Mesendoderm (in vitro differentiated cells): ENCODE measurements around the gene ACACB.

Source experiments
- DNase-seq: peaks from one replicate; pipeline ENCODE4 v3.0.0; 2013
- H2AK5ac ChIP-seq: 2 replicates; pipeline ENCODE4 v1.6.1; 2013; ENCODE audit warnings: low read length, inconsistent platforms
- H2BK120ac ChIP-seq: 2 replicates; pipeline ENCODE4 v1.6.1; 2013; ENCODE audit warnings: low read depth, mild to moderate bottlenecking, low read length, moderate library complexity, mixed read lengths
- H2BK15ac ChIP-seq: replicated peaks from 2 replicates; pipeline ENCODE4 v1.6.1; 2013; ENCODE audit warnings: low read depth, mild to moderate bottlenecking, moderate library complexity
- H2BK5ac ChIP-seq: 2 replicates; pipeline ENCODE4 v1.6.1; 2013; ENCODE audit warnings: low read length, inconsistent platforms
- H3K18ac ChIP-seq: 2 replicates; pipeline ENCODE4 v1.6.1; 2013; ENCODE audit warnings: mild to moderate bottlenecking, low read length, mixed read lengths
- H3K23ac ChIP-seq: one replicate; pipeline ENCODE4 v1.6.1; 2013; ENCODE audit warnings: low read length
- H3K27ac ChIP-seq: 2 replicates; pipeline ENCODE4 v1.5.1; 2013; ENCODE audit warnings: low read depth, mild to moderate bottlenecking, inconsistent platforms, low read length, moderate library complexity
- H3K27me3 ChIP-seq: 2 replicates; pipeline ENCODE4 v1.6.1; 2013; ENCODE audit warnings: low read length, control low read depth, mild to moderate bottlenecking, inconsistent platforms; ENCODE audit not compliant: insufficient read depth, poor library complexity
- H3K36me3 ChIP-seq: 2 replicates; pipeline ENCODE4 v1.6.1; 2013; ENCODE audit warnings: low read length, inconsistent platforms; ENCODE audit not compliant: control insufficient read depth, insufficient read depth
- H3K4ac ChIP-seq: one replicate; pipeline ENCODE4 v1.6.1; 2013; ENCODE audit warnings: low read depth, mild to moderate bottlenecking, low read length, moderate library complexity
- H3K4me1 ChIP-seq: 2 replicates; pipeline ENCODE4 v1.6.1; 2013; ENCODE audit warnings: low read depth, low read length, inconsistent platforms; ENCODE audit not compliant: control insufficient read depth
- H3K4me2 ChIP-seq: 2 replicates; pipeline ENCODE4 v1.6.1; 2013; ENCODE audit warnings: low read length
- H3K4me3 ChIP-seq: 2 replicates; pipeline ENCODE4 v1.5.1; 2013; ENCODE audit warnings: mild to moderate bottlenecking, low read length
- H3K56ac ChIP-seq: one replicate; pipeline ENCODE4 v1.6.1; 2013; ENCODE audit warnings: low read length
- H3K79me1 ChIP-seq: 2 replicates; pipeline ENCODE4 v1.6.1; 2013; ENCODE audit warnings: low read length, inconsistent platforms
- H3K79me2 ChIP-seq: 2 replicates; pipeline ENCODE4 v1.6.1; 2013; ENCODE audit warnings: mild to moderate bottlenecking, low read length; ENCODE audit not compliant: control insufficient read depth, insufficient read depth
- H3K9ac ChIP-seq: 2 replicates; pipeline ENCODE4 v1.6.1; 2013; ENCODE audit warnings: low read length, inconsistent platforms
- H4K5ac ChIP-seq: one replicate; pipeline ENCODE4 v1.6.1; 2013; ENCODE audit warnings: low read length
- H4K8ac ChIP-seq: one replicate; pipeline ENCODE4 v1.6.1; 2013; ENCODE audit warnings: low read depth, mild to moderate bottlenecking, control low read depth, low read length, moderate library complexity
- WGBS: extraction: QIAGEN DNeasy Blood & Tissue Kit; methylation state at CpG from one replicate; pipeline ENCODE4 v1.1.7; 2013; ENCODE audit warnings: low lambda C conversion rate, missing lambda C conversion rate; ENCODE audit not compliant: insufficient coverage; ENCODE audit errors: extremely low coverage; 5-methylcytosine and 5-hydroxymethylcytosine counted together

ACACB gene

DNA sequence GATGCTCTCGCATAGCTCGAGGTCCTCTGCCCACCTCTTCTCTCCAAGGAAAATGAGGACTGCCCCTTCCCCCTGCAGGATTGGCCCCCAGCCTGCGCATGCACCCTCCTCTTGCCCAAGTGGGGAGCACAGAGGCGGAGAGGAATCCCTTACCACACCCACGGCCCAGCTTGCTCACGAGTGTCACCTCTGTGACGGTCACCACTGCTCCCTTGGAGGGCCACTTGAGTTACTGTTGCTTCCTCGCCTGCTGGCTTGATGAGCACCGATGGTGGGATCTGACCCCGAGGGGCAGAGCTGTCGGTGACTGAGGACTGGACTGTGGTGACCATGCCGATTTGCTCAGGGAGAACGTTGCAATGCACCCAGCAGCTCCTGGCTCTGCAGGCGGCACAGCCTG is 151.0 kb downstream of the ACACB start:
- H3K36me3 ChIP-seq, result no peaks in the 10 kb centered on the region
- no peaks in the 10 kb centered on the region for H3K27me3 ChIP-seq
- no peak overlapping the region for H3K56ac ChIP-seq
- no peak overlapping the region for H3K18ac ChIP-seq
- H2BK120ac ChIP-seq, result no peak overlapping the region
- no peak overlapping the region for H2AK5ac ChIP-seq
- no CpG with 5 or more reads among the region's 14 CpGs for WGBS
- H3K27ac ChIP-seq, result no peak overlapping the region
- H3K79me1 ChIP-seq, result no peaks in the 10 kb centered on the region
- no peak overlapping the region for H2BK5ac ChIP-seq
- H3K4me1 ChIP-seq, result no peaks in the 10 kb centered on the region
- no peak overlapping the region for H2BK15ac ChIP-seq
- H3K79me2 ChIP-seq, result no peaks in the 10 kb centered on the region
- H3K4me3 ChIP-seq, result no peak overlapping the region
- no peak overlapping the region for H3K4me2 ChIP-seq
- no peak overlapping the region for H3K23ac ChIP-seq
- H3K9ac ChIP-seq, result no peak overlapping the region
- no peak overlapping the region for H3K4ac ChIP-seq
- H4K8ac ChIP-seq, result no peak overlapping the region
- H4K5ac ChIP-seq, result no peak overlapping the region
- DNase-seq, result no peak

DNA sequence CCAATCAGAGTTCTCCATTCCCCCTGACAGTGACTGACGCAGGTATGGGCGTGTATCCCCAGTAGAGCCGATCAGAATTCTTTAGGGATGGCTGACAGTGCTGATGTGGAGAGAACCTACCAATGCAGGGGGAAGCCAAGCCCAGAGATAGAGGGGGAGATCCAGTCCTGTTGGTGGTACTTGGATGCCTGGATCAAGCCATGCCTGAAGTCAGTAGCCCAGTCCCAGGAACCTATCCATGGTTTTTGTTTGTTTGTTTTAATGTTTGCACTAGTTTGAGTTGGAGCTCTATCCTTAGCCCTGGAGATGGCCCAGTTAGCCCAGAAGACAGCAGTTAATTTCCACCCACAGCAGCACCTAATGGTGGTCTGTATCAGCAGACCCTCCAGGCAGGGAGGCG is 152.5 kb downstream of the ACACB start:
- Histone ChIP-seq H4K5ac (no peak overlapping the region), H3K79me2 (no peaks in the 10 kb centered on the region), H4K8ac (no peak overlapping the region), H3K4me1 (no peaks in the 10 kb centered on the region), H3K23ac (no peak overlapping the region), H2BK120ac (no peak overlapping the region), H3K36me3 (no peaks in the 10 kb centered on the region), H3K79me1 (no peaks in the 10 kb centered on the region), H3K56ac (no peak overlapping the region), H3K4ac (no peak overlapping the region), H2BK15ac (no peak overlapping the region), H3K27me3 (no peaks in the 10 kb centered on the region), H3K9ac (no peak overlapping the region), H3K4me3 (no peak overlapping the region), H2BK5ac (no peak overlapping the region), H3K27ac (no peak overlapping the region), H2AK5ac (no peak overlapping the region), H3K4me2 (no peak overlapping the region), H3K18ac (no peak overlapping the region)
- WGBS, result no CpG with 5 or more reads among the region's 4 CpGs
- DNase-seq, result no peak

DNA sequence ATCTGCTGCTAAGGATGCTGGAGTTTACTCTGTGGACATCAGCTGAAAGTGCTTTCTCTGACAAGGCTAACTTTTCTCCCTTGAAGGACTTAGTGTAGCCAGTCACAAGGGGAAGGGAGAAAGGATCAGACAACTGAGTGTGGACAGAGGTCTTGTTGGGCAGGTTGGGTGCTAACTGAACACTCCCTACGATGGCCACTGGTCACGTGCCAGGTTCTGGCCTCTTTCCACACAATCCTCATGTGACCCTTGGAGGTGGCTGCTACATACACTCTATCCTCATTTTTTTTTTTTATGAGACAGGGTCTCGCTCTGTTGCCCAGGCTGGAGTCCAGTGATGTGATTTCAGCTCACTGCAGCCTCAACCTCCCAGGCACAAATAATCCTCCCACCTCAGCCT is 153.0 kb downstream of the ACACB start:
- Histone ChIP-seq H3K79me1 (no peaks in the 10 kb centered on the region), H2BK120ac (no peak overlapping the region), H3K36me3 (no peaks in the 10 kb centered on the region), H3K4me1 (no peaks in the 10 kb centered on the region), H2BK15ac (no peak overlapping the region), H3K27ac (no peak overlapping the region), H4K8ac (no peak overlapping the region), H3K79me2 (no peaks in the 10 kb centered on the region), H3K4ac (no peak overlapping the region), H4K5ac (no peak overlapping the region), H3K23ac (no peak overlapping the region), H3K56ac (no peak overlapping the region), H2AK5ac (no peak overlapping the region), H2BK5ac (no peak overlapping the region), H3K18ac (no peak overlapping the region), H3K27me3 (no peaks in the 10 kb centered on the region), H3K9ac (no peak overlapping the region), H3K4me3 (no peak overlapping the region), H3K4me2 (no peak overlapping the region)
- no peak for DNase-seq
- no CpG with 5 or more reads among the region's 3 CpGs for WGBS

DNA sequence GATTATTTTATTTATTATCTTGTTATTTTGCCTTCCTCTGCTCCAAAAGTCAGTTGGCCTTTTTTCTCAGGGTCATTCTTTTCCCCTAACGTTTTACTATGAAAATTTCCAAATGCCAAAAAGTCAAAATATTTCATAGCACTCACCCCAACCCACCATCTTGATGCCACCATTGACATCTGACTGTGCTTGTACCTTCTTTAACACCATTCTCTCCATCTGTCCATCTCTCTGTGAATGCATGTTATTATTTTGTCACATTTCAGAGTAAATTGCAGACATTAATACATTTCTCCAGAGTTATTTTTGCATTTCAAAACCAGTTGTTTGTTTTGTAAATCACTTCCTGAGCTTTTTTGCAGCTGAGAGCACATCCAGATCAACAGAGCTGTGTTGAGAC is 154.1 kb downstream of the ACACB start:
- Histone ChIP-seq H4K5ac (no peak overlapping the region), H3K4me2 (no peak overlapping the region), H3K4me1 (no peaks in the 10 kb centered on the region), H2BK5ac (no peak overlapping the region), H4K8ac (no peak overlapping the region), H3K79me1 (no peaks in the 10 kb centered on the region), H3K9ac (no peak overlapping the region), H3K18ac (no peak overlapping the region), H3K27ac (no peak overlapping the region), H3K27me3 (no peaks in the 10 kb centered on the region), H2BK120ac (no peak overlapping the region), H3K56ac (no peak overlapping the region), H3K23ac (no peak overlapping the region), H3K79me2 (no peaks in the 10 kb centered on the region), H3K36me3 (no peaks in the 10 kb centered on the region), H3K4ac (no peak overlapping the region), H2BK15ac (no peak overlapping the region), H3K4me3 (no peak overlapping the region), H2AK5ac (no peak overlapping the region)
- WGBS, result no CpG with 5 or more reads among the region's 1 CpG
- no peak for DNase-seq

DNA sequence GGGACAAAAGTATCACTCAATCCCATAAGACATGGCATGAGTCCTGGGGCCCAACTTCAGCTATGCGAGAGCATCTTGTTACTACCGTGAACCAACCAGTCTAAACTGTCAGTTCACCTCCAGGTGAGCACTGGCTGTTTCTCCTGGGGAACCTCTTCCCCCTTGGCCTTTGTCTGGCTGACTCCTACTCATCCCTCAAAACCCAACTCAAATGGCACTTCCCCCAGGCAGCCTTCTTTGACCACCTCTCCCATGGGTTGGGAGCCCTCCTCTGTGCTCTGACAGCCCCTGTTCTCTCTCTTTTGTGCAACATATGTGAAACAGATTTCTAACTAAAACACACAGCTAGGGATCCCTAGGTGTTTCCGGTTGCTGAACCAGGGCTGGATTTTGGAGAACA is 155.0 kb downstream of the ACACB start:
- Histone ChIP-seq H3K56ac (no peak overlapping the region), H3K4me2 (no peak overlapping the region), H4K5ac (no peak overlapping the region), H3K36me3 (no peaks in the 10 kb centered on the region), H3K27ac (no peak overlapping the region), H3K23ac (no peak overlapping the region), H3K4ac (no peak overlapping the region), H3K4me1 (no peaks in the 10 kb centered on the region), H2BK120ac (no peak overlapping the region), H3K4me3 (no peak overlapping the region), H2BK5ac (no peak overlapping the region), H3K18ac (no peak overlapping the region), H3K79me1 (no peaks in the 10 kb centered on the region), H3K79me2 (no peaks in the 10 kb centered on the region), H3K27me3 (no peaks in the 10 kb centered on the region), H2AK5ac (no peak overlapping the region), H2BK15ac (no peak overlapping the region), H3K9ac (no peak overlapping the region), H4K8ac (no peak overlapping the region)
- DNase-seq, result no peak
- WGBS, result no CpG with 5 or more reads among the region's 3 CpGs

DNA sequence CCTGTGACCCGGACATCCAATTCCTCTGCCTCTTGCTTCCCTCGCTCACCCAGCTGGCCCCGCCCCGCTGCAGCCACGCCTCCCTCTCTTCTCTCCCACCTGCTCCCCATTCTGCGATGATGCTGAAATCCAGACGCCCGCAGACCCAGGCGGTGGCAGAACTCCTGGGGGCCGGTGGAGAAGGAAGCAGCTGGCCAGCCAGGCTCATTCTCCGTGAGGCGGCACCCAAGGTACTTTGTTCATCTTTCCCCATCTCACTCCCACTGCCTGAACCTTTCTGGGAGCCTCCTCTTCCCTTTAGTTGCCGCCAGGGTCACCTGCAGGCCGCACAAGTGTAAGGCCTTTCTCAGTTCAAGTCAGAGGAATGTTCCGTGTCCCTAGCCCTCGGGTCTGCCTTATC is 157.0 kb downstream of the ACACB start:
- DNase-seq, result peak; percentile 46
- no peak overlapping the region for H2AK5ac ChIP-seq

More for the DNA sequence above, 157.0 kb downstream of the ACACB start:
- H3K36me3 ChIP-seq, result no peaks in the 10 kb centered on the region
- H3K4me3 ChIP-seq, result no peak overlapping the region
- H3K4me1 ChIP-seq, result no peaks in the 10 kb centered on the region
- H2BK5ac ChIP-seq, result no peak overlapping the region
- no CpG with 5 or more reads among the region's 16 CpGs for WGBS
- no peak overlapping the region for H3K9ac ChIP-seq
- H3K79me2 ChIP-seq, result no peaks in the 10 kb centered on the region
- no peaks in the 10 kb centered on the region for H3K27me3 ChIP-seq
- no peak overlapping the region for H3K4ac ChIP-seq
- H2BK120ac ChIP-seq, result no peak overlapping the region
- no peak overlapping the region for H3K27ac ChIP-seq
- H2BK15ac ChIP-seq, result no peak overlapping the region
- H3K79me1 ChIP-seq, result no peaks in the 10 kb centered on the region
- no peak overlapping the region for H3K18ac ChIP-seq
- no peak overlapping the region for H3K56ac ChIP-seq
- no peak overlapping the region for H4K5ac ChIP-seq
- no peak overlapping the region for H3K4me2 ChIP-seq
- no peak overlapping the region for H3K23ac ChIP-seq
- H4K8ac ChIP-seq, result no peak overlapping the region
